ENCODE measurements around the gene PHF21B.

The PHF21B gene

GRCh38 chr22:44882226-44882905 is 127.4 kb downstream of the PHF21B start:
- TF ChIP-seq, protein P1, sequence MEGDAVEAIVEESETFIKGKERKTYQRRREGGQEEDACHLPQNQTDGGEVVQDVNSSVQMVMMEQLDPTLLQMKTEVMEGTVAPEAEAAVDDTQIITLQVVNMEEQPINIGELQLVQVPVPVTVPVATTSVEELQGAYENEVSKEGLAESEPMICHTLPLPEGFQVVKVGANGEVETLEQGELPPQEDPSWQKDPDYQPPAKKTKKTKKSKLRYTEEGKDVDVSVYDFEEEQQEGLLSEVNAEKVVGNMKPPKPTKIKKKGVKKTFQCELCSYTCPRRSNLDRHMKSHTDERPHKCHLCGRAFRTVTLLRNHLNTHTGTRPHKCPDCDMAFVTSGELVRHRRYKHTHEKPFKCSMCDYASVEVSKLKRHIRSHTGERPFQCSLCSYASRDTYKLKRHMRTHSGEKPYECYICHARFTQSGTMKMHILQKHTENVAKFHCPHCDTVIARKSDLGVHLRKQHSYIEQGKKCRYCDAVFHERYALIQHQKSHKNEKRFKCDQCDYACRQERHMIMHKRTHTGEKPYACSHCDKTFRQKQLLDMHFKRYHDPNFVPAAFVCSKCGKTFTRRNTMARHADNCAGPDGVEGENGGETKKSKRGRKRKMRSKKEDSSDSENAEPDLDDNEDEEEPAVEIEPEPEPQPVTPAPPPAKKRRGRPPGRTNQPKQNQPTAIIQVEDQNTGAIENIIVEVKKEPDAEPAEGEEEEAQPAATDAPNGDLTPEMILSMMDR (IDR thresholded peaks at IDR 0.05), result no peak

DNA sequence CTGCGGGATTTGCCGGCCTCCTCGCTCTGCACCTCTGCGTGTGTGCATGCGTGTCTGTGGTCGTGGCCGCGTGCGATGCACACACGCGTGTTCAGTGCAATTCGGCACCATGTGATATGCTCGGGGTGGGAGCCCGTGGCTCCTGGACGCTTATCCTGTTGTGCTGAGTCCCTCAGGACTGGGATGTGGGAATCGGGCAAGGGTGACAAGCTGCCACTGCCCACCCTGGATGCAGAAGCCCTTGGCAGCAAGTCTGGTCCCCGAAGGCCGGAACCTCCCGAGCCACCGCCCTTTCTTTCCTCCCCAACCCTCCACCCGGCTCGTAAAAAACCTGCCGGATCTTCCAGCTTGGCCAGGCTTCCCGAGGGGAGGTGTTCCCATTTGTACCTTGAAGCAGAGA is 128.2 kb downstream of the PHF21B start:
- TF ChIP-seq, protein P1 (IDR thresholded peaks at IDR 0.05), result no peak

DNA sequence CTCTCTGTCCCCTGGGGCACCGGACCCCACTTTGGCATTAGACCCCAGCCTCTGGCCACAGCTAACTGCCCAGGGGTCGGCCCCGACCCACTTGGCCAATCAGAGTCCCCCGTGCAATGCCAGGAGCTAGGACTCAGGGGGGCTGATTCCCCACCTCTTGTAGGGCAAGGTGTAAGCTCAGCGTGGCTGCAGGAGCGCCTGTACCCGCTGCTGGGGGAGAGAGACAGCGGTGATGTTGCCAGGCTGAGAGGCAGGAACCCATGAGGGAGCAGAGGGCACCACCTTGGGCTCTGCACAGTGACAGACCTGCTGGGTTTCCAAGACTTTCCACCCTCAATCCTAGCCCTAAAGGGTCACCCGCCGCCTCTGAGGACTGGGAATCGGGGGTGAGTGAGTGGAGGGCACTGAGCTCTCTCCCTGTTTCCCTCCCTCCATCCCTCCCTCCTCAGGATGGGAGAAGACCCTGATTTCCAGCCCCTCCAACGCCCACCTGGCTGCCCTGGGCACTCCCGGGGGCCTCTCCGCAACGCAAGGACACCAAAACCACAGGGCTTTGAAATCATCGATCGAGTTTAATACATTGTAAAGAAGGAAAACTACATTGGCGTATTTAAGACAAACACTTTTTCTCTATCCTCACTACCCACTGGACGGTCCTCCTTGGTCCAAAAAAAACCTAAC is 129.1 kb downstream of the PHF21B start:
- TF ChIP-seq, protein P1 (IDR thresholded peaks at IDR 0.05), result no peak

DNA sequence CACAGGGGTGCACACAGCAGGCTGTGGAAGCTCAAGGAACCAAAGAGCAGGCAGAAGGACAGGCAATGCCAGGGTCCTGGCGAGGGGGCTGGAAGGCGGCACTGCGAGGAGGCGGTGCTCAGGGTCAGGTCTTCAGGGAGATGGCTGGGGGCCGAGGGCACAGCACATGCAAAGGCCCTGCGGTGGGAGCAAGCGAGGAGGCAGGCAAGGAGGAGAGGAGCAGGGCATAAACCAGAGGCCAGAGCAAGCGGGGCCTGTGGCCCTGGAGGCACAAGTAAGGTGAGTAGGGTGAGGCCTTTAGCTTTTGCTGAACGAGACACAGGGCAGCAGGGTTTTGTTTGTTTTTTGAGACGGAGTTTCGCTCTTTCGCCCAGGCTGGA is 130.5 kb downstream of the PHF21B start:
- TF ChIP-seq, protein P1 (IDR thresholded peaks at IDR 0.05), result no peak

- TF ChIP-seq, protein P1 (IDR thresholded peaks at IDR 0.05), result no peak
These were observed 131.1 kb downstream of the PHF21B start for GRCh38 chr22:44878483-44879300.

DNA sequence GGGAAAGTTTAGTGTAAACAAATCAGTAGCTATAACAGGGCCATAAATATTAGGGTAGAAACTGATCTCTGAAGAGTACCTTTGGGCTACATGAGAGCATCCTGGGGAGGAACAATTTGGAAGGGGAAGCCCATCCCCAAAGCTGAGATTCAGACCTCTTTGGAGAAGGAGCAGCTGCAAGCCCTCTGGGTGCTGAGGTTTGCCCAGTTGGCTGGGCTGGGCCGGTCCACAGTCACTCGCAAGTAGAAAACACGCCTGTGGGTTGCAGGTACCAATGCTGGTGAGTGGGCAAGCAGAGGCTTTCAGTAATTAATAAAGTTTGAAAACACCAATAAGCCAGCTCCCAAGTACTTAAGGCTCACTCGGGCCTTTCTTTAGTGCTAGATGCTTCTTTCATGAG is 132.9 kb downstream of the PHF21B start:
- TF ChIP-seq, protein P1 (IDR thresholded peaks at IDR 0.05), result no peak

DNA sequence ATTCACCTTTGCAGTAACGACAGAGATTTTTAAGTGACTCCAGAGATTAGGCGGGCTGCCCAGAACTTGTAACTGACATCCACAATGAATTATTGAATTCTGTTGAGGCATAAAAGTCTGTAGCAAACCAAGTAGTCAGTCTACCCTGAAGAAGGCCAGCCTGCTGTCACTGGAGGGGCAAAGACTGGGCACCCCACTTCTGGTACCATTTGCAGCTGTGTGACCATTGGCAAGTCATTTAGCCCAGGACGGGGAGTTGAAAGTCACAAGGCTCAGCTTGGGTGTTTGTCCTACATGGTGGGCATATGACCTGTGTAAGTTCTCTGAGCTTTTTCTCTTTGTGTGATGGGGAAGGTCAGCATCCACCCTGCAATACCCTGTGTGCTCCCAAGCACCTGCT is 138.0 kb downstream of the PHF21B start:
- TF ChIP-seq, protein P1 (IDR thresholded peaks at IDR 0.05), result no peak
